ENCODE data around the gene SCFD2.
"Not testable (repeated sequence)": the region's sequence is repeated elsewhere in the genome, so short reads cannot be mapped to it uniquely, and the experiment has no call there.

Gene SCFD2

GRCh38 chr4:53267026-53267425, 98.8 kb downstream of the SCFD2 start:
- in situ Hi-C loops (cut with MboI; ENCODE audit: low sequenced_read_pairs): no loop called here

GRCh38 chr4:53255986-53256385, 109.9 kb downstream of the SCFD2 start:
- in situ Hi-C loops (cut with MboI; ENCODE audit: low sequenced_read_pairs): not testable (repeated sequence)

- in situ Hi-C loops (cut with MboI; ENCODE audit: low sequenced_read_pairs): no loop called here
These were observed 125.3 kb downstream of the SCFD2 start for GRCh38 chr4:53240573-53240972.

GRCh38 chr4:53238352-53238751, 127.5 kb downstream of the SCFD2 start:
- in situ Hi-C loops (cut with MboI; ENCODE audit: low sequenced_read_pairs): not testable (repeated sequence)

- in situ Hi-C loops (cut with MboI; ENCODE audit: low sequenced_read_pairs): not testable (repeated sequence)
These were observed 128.1 kb downstream of the SCFD2 start for GRCh38 chr4:53237811-53238210.

GRCh38 chr4:53236624-53237023, 129.2 kb downstream of the SCFD2 start:
- in situ Hi-C loops (cut with MboI; ENCODE audit: low sequenced_read_pairs): not testable (repeated sequence)

- in situ Hi-C loops (cut with MboI; ENCODE audit: low sequenced_read_pairs): no loop called here
These were observed 130.3 kb downstream of the SCFD2 start for GRCh38 chr4:53235547-53235946.

- in situ Hi-C loops (cut with MboI; ENCODE audit: low sequenced_read_pairs): no loop called here
These were observed 131.2 kb downstream of the SCFD2 start for GRCh38 chr4:53234669-53235068.

- in situ Hi-C loops (cut with MboI; ENCODE audit: low sequenced_read_pairs): no loop called here
These were observed 131.8 kb downstream of the SCFD2 start for GRCh38 chr4:53234111-53234510.

- in situ Hi-C loops (cut with MboI; ENCODE audit: low sequenced_read_pairs): no loop called here
These were observed 132.6 kb downstream of the SCFD2 start for GRCh38 chr4:53233114-53233795.

- in situ Hi-C loops (cut with MboI; ENCODE audit: low sequenced_read_pairs): no loop called here
These were observed 133.5 kb downstream of the SCFD2 start for GRCh38 chr4:53232371-53232770.

- in situ Hi-C loops (cut with MboI; ENCODE audit: low sequenced_read_pairs): no loop called here
These were observed 137.8 kb downstream of the SCFD2 start for GRCh38 chr4:53228036-53228435.

- in situ Hi-C loops (cut with MboI; ENCODE audit: low sequenced_read_pairs): no loop called here
These were observed 138.4 kb downstream of the SCFD2 start for GRCh38 chr4:53227451-53227850.

GRCh38 chr4:53221832-53222480, 143.9 kb downstream of the SCFD2 start:
- in situ Hi-C loops (cut with MboI; ENCODE audit: low sequenced_read_pairs): no loop called here

- in situ Hi-C loops (cut with MboI; ENCODE audit: low sequenced_read_pairs): not testable (repeated sequence)
These were observed 146.7 kb downstream of the SCFD2 start for GRCh38 chr4:53219148-53219547.

- in situ Hi-C loops (cut with MboI; ENCODE audit: low sequenced_read_pairs): no loop called here
These were observed 157.1 kb downstream of the SCFD2 start for GRCh38 chr4:53208753-53209152.

GRCh38 chr4:53205970-53206369, 159.9 kb downstream of the SCFD2 start:
- in situ Hi-C loops (cut with MboI; ENCODE audit: low sequenced_read_pairs): no loop called here

GRCh38 chr4:53199356-53199755, 166.5 kb downstream of the SCFD2 start:
- in situ Hi-C loops (cut with MboI; ENCODE audit: low sequenced_read_pairs): loop anchor here (25.0 kb wide), 2 partner anchors 613 to 1013 kb away; no protein-coding TSS in a partner anchor

GRCh38 chr4:53197772-53198142, 168.1 kb downstream of the SCFD2 start:
- in situ Hi-C loops (cut with MboI; ENCODE audit: low sequenced_read_pairs): loop anchor here (25.0 kb wide), 2 partner anchors 615 to 1015 kb away; no protein-coding TSS in a partner anchor

GRCh38 chr4:53196882-53197771, 168.7 kb downstream of the SCFD2 start:
- in situ Hi-C loops (cut with MboI; ENCODE audit: low sequenced_read_pairs): loop anchor here (25.0 kb wide), 2 partner anchors 615 to 1015 kb away; no protein-coding TSS in a partner anchor
